SK-N-SH treated with all-trans-retinoic acid at 6 μM for 48 hours (cell line): Measurements from ENCODE around the gene EFHD1.

Source experiments
- ARNTL ChIP-seq: fragments of 450-650 bp; formaldehyde crosslinking; IDR thresholded peaks from 2 replicates; pipeline ENCODE4 v1.5.0; 2020; ENCODE audit warnings: low read depth, mild to moderate bottlenecking, moderate library complexity, borderline replicate concordance
- BACH2 ChIP-seq: fragments of 250-450 bp; sonication (Bioruptor Pico); IDR thresholded peaks from 2 replicates; pipeline ENCODE4 v1.9.0; 2021; ENCODE audit warnings: mild to moderate bottlenecking, borderline replicate concordance
- CSDC2 ChIP-seq: fragments of 250-450 bp; sonication (Bioruptor Pico); IDR thresholded peaks from 2 replicates; pipeline ENCODE4 v1.5.0; 2020; ENCODE audit warnings: mild to moderate bottlenecking, moderate library complexity
- GLIS3 ChIP-seq: fragments of 250-450 bp; sonication (Bioruptor Pico); IDR thresholded peaks from 2 replicates; pipeline ENCODE4 v1.5.0; 2020; ENCODE audit warnings: mild to moderate bottlenecking, moderate library complexity
- ISL1 ChIP-seq: fragments of 250-450 bp; sonication (Bioruptor Pico); IDR thresholded peaks from 2 replicates; pipeline ENCODE4 v2.1.2; 2022; ENCODE audit warnings: mild to moderate bottlenecking, moderate library complexity
- SNAI2 ChIP-seq: fragments of 250-450 bp; sonication (Bioruptor Pico); IDR thresholded peaks from 2 replicates; pipeline ENCODE4 v1.5.0; 2020; ENCODE audit warnings: mild to moderate bottlenecking, moderate library complexity
- TCF4 ChIP-seq: fragments of 250-450 bp; sonication (Bioruptor Pico); IDR thresholded peaks from 2 replicates; pipeline ENCODE4 v1.8.0; 2021; ENCODE audit warnings: mild to moderate bottlenecking, moderate library complexity, borderline replicate concordance
- ZC3H10 ChIP-seq: fragments of 250-450 bp; sonication (Bioruptor Pico); IDR thresholded peaks from 2 replicates; pipeline ENCODE4 v1.5.1; 2021; ENCODE audit warnings: mild to moderate bottlenecking, moderate library complexity
- ZFP3 ChIP-seq: fragments of 250-450 bp; sonication (Bioruptor Pico); IDR thresholded peaks from 2 replicates; pipeline ENCODE4 v1.5.0; 2020; ENCODE audit warnings: mild to moderate bottlenecking, moderate library complexity
- ZFP30 ChIP-seq: fragments of 450-650 bp; formaldehyde crosslinking; IDR thresholded peaks from 2 replicates; pipeline ENCODE4 v1.5.0; 2022; ENCODE audit warnings: mild to moderate bottlenecking, moderate library complexity
- TF ChIP-seq, protein P1 (sequence below): fragments of 250-450 bp; sonication (Bioruptor Pico); IDR thresholded peaks from 2 replicates; pipeline ENCODE4 v1.5.1; 2020; ENCODE audit warnings: low read depth, mild to moderate bottlenecking, moderate library complexity
- TF ChIP-seq, protein P2 (sequence below): fragments of 250-450 bp; sonication (Bioruptor Pico); IDR thresholded peaks from 2 replicates; pipeline ENCODE4 v1.8.0; 2020; ENCODE audit warnings: mild to moderate bottlenecking, moderate library complexity, borderline replicate concordance
- TF ChIP-seq, protein P3 (sequence below): fragments of 250-450 bp; sonication (Bioruptor Pico); IDR thresholded peaks from 2 replicates; pipeline ENCODE4 v1.8.0; 2021; ENCODE audit warnings: low read depth, mild to moderate bottlenecking, moderate library complexity, borderline replicate concordance

DNA sequence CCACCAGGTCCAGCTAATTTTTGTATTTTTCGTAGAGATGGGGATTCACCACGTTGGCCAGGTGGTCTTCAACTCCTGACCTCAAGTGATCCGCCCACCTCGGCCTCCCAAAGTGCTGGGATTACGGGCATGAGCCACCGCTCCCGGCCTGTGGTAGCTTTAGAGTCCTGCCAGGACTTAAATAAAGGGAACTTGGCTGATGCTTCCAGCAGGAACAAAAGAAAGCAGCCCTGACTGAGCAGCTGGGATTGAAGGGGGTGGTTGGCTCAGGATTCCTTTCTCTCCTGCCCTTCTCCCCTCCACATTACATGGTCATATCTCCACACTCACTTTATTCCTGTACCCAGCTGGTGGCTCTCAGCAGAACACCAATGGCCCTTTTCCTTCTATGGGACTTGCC, 20.0 kb downstream of the EFHD1 start:
- no peak for TF ChIP-seq ARNTL (CRISPR knock-in tag)
- TF ChIP-seq, protein P1, sequence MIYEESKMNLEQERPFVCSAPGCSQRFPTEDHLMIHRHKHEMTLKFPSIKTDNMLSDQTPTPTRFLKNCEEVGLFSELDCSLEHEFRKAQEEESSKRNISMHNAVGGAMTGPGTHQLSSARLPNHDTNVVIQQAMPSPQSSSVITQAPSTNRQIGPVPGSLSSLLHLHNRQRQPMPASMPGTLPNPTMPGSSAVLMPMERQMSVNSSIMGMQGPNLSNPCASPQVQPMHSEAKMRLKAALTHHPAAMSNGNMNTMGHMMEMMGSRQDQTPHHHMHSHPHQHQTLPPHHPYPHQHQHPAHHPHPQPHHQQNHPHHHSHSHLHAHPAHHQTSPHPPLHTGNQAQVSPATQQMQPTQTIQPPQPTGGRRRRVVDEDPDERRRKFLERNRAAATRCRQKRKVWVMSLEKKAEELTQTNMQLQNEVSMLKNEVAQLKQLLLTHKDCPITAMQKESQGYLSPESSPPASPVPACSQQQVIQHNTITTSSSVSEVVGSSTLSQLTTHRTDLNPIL (CRISPR knock-in tag), result no peak
- no peak for TF ChIP-seq BACH2 (CRISPR knock-in tag)
- TF ChIP-seq TCF4 (CRISPR knock-in tag), result no peak
- TF ChIP-seq CSDC2 (CRISPR knock-in tag), result no peak
- TF ChIP-seq, protein P2, sequence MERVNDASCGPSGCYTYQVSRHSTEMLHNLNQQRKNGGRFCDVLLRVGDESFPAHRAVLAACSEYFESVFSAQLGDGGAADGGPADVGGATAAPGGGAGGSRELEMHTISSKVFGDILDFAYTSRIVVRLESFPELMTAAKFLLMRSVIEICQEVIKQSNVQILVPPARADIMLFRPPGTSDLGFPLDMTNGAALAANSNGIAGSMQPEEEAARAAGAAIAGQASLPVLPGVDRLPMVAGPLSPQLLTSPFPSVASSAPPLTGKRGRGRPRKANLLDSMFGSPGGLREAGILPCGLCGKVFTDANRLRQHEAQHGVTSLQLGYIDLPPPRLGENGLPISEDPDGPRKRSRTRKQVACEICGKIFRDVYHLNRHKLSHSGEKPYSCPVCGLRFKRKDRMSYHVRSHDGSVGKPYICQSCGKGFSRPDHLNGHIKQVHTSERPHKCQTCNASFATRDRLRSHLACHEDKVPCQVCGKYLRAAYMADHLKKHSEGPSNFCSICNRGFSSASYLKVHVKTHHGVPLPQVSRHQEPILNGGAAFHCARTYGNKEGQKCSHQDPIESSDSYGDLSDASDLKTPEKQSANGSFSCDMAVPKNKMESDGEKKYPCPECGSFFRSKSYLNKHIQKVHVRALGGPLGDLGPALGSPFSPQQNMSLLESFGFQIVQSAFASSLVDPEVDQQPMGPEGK (CRISPR knock-in tag), result no peak
- TF ChIP-seq ZFP30 (CRISPR knock-in tag), result no peak
- no peak for TF ChIP-seq SNAI2 (CRISPR knock-in tag)
- no peak for TF ChIP-seq GLIS3
- no peak for TF ChIP-seq ZFP3 (CRISPR knock-in tag)
- TF ChIP-seq ISL1 (CRISPR knock-in tag), result no peak
- no peak for TF ChIP-seq ZC3H10
- TF ChIP-seq, protein P3, sequence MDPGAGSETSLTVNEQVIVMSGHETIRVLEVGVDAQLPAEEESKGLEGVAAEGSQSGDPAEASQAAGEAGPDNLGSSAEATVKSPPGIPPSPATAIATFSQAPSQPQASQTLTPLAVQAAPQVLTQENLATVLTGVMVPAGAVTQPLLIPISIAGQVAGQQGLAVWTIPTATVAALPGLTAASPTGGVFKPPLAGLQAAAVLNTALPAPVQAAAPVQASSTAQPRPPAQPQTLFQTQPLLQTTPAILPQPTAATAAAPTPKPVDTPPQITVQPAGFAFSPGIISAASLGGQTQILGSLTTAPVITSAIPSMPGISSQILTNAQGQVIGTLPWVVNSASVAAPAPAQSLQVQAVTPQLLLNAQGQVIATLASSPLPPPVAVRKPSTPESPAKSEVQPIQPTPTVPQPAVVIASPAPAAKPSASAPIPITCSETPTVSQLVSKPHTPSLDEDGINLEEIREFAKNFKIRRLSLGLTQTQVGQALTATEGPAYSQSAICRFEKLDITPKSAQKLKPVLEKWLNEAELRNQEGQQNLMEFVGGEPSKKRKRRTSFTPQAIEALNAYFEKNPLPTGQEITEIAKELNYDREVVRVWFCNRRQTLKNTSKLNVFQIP (CRISPR knock-in tag), result no peak
